SW480 (cell line): ENCODE data around the gene PSMD12.
"Not testable (repeated sequence)": the region's sequence is repeated elsewhere in the genome, so short reads cannot be mapped to it uniquely, and the experiment has no call there.

ENCODE experiments used
- DNase-seq: peaks from one replicate; pipeline ENCODE4 v3.0.0-alpha.2; 2016; ENCODE audit warnings: low spot score

The PSMD12 gene

GRCh38 chr17:67353929-67354574, 12.3 kb downstream of the PSMD12 start:
- no peak for DNase-seq

GRCh38 chr17:67353161-67353560, 13.2 kb downstream of the PSMD12 start:
- no peak for DNase-seq

DNA sequence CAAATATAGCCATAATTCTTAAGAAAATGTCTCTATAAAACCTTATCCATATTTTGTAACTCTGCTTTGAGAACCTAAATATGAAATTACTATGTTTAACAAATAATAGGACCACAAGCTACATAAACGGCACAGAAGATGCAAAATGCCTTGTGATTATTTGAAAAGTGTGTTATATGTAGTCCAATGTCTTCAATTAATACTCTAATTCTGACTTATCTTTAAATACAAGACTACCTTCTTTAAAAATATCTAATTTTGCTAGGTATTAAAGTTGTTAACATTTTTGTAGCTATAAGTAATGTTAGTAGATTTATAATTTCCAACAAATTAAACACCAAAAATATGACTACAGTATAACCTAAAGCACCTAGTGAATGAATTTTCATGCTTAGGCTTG, 17.0 kb downstream of the PSMD12 start:
- DNase-seq: no peak

GRCh38 chr17:67347826-67348225, 18.6 kb downstream of the PSMD12 start:
- no peak for DNase-seq

DNA sequence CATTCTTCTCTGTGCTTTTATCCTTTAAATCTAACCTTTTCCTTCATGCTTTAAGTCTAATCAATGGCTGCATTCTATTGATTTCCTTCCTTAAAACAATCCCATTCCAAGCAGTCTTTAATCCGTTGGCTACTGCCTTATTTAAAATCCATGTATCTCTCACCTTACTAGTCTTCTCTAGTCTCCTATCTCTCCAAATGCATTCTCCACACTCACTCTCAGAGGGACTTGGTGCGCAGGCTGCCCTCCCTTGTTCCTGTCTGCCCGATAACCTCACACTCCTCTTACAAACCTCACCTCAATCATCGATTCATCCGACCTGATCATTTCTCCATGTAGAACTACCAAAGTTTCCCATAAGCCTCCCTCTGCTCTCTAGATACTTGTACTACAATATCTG, 23.1 kb downstream of the PSMD12 start:
- no peak for DNase-seq

- not testable (repeated sequence) for DNase-seq
These were observed 28.0 kb downstream of the PSMD12 start for GRCh38 chr17:67338353-67338752.

- DNase-seq: no peak
These were observed 29.5 kb downstream of the PSMD12 start for GRCh38 chr17:67336859-67337258.

- DNase-seq: no peak
These were observed 31.0 kb downstream of the PSMD12 start for GRCh38 chr17:67335245-67335835.

- not testable (repeated sequence) for DNase-seq
These were observed 34.2 kb downstream of the PSMD12 start for GRCh38 chr17:67332162-67332508.

DNA sequence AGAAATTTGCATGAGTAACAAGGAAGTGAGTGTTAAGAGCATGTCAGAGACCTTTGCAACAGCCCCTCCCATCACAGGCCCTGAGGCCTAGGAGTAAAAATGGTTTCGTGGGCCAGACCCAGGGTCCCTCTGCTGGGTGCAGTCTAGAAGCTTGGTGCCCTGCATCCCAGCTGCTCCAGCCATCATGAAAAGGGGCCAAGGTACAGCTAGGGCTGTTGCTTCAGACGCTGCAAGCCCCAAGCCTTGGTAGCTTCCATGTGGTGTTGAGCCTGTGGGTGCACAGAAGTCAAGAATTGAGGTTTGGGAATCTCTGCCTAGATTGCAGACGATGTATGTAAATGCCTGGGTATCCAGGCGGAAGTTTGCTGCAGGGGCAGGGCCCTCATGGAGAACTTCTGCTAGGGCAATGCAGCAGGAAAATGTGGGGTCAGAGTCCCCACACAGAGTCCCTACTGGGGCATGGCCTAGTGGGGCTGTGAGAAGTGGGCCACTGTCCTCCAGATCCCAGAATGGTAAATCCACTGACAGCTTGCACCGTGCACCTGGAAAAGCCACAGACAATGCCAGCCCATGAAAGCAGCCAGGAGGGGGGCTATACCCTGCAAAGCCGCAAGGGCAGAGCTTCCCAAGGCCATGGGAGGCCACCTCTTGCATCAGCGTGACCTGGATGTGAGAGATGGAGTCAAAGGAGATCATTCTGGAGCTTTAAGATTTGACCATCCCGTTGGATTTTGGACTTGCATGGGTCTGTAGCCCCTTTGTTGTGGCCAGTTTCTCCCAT, 34.8 kb downstream of the PSMD12 start:
- not testable (repeated sequence) for DNase-seq

GRCh38 chr17:67328026-67328425, 38.4 kb downstream of the PSMD12 start:
- no peak for DNase-seq

- not testable (repeated sequence) for DNase-seq
These were observed 39.2 kb downstream of the PSMD12 start for GRCh38 chr17:67326959-67327745.

DNA sequence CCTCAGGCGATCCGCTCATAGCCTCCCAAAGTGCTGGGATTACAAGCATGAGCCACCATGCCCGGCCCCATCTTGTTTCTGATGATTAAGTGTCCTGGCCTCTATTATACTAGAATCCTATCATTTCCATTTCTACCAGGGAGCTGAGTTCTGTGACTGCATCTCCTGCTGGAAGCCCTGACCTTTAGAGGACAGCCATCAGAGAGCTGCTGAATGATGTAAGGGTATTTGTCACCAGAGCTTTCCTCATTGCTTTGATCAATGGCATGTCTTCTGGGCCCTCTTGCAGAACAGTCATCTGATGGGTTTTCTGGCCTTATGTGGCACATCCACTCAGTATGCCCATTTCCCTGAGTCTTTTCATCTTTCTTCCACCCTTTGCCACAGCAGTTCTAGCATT, 39.9 kb downstream of the PSMD12 start:
- no peak for DNase-seq

DNA sequence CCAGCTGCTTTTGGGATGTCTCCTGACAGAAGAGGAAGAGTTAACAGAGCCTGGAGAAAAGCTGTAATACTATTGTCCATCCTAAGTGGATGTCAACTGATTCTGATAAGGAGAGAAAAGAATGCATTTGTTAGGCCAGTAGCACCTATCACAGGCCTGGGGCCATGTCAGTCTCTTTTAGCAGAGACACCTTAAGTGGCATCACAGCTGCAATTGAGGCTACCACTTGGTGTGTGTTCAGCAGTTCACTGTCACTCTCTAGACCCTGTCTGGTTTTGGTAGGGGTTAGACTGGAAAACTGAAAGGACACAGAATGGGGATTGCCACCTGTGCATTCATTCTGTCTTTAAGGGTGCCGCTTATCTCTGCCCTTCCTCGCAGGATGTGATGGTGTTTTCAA, 42.0 kb downstream of the PSMD12 start:
- DNase-seq: no peak

GRCh38 chr17:67323445-67323844, 42.9 kb downstream of the PSMD12 start:
- DNase-seq: no peak

GRCh38 chr17:67322042-67322787, 44.2 kb downstream of the PSMD12 start:
- peak; percentile 54 for DNase-seq

- DNase-seq: not testable (repeated sequence)
These were observed 44.9 kb downstream of the PSMD12 start for GRCh38 chr17:67321486-67321885.

GRCh38 chr17:67316781-67317180, 49.6 kb downstream of the PSMD12 start:
- no peak for DNase-seq

GRCh38 chr17:67315865-67316264, 50.5 kb downstream of the PSMD12 start:
- DNase-seq: no peak

GRCh38 chr17:67312265-67312664, 54.1 kb downstream of the PSMD12 start:
- DNase-seq: no peak

- DNase-seq: no peak
These were observed 54.8 kb downstream of the PSMD12 start for GRCh38 chr17:67311575-67311974.

GRCh38 chr17:67310406-67310805, 56.0 kb downstream of the PSMD12 start:
- no peak for DNase-seq
